GM12892 (cell line): Measurements from ENCODE around the gene TMEM81.

Experiments used
- DNase-seq: peaks from one replicate; pipeline ENCODE4 v3.0.0; 2011; ENCODE audit not compliant: insufficient read length
- FAIRE-seq: peaks from 2 replicates; lab custom pipeline; 2011; peaks lifted over from hg19 to GRCh38; lab: Jason Lieb, UNC
- POLR2A ChIP-seq: IDR thresholded peaks from 2 replicates; pipeline ENCODE4 v1.6.1; 2011; ENCODE audit warnings: low read depth, low read length, control low read depth
- POLR2AphosphoS5 ChIP-seq: IDR thresholded peaks from 2 replicates; pipeline ENCODE4 v1.6.1; 2011; ENCODE audit warnings: low read depth, low read length, control low read depth
- TAF1 ChIP-seq: IDR thresholded peaks from 2 replicates; pipeline ENCODE4 v1.6.1; 2011; ENCODE audit warnings: low read depth, mild to moderate bottlenecking, control low read depth, low read length, borderline replicate concordance

Gene TMEM81

GRCh38 chr1:205064741-205065316 lies 19.4 kb downstream of the TMEM81 start:
- FAIRE-seq (no peak), DNase-seq (no peak)
- TF ChIP-seq POLR2A (no peak), TAF1 (no peak), POLR2AphosphoS5 (no peak)

- no peak for DNase-seq
- TF ChIP-seq POLR2AphosphoS5: no peak
- no peak for TF ChIP-seq TAF1
- TF ChIP-seq POLR2A: no peak
- FAIRE-seq: no peak
These were observed 20.0 kb downstream of the TMEM81 start for GRCh38 chr1:205064301-205064700.

GRCh38 chr1:205062895-205063294 lies 21.4 kb downstream of the TMEM81 start:
- TF ChIP-seq POLR2A (no peak), TAF1 (no peak), POLR2AphosphoS5 (no peak)
- DNase-seq (no peak), FAIRE-seq (no peak)

- DNase-seq (no peak), FAIRE-seq (no peak)
- TF ChIP-seq POLR2AphosphoS5 (no peak), TAF1 (no peak), POLR2A (no peak)
These were observed 21.9 kb downstream of the TMEM81 start for GRCh38 chr1:205062319-205062718.

GRCh38 chr1:205061665-205062069 lies 22.6 kb downstream of the TMEM81 start:
- no peak for TF ChIP-seq TAF1
- no peak for TF ChIP-seq POLR2AphosphoS5
- TF ChIP-seq POLR2A: no peak
- peak; percentile 71 for DNase-seq
- peak; percentile 85 for FAIRE-seq

GRCh38 chr1:205061227-205061626 lies 23.0 kb downstream of the TMEM81 start:
- no peak for FAIRE-seq
- DNase-seq: no peak
- TF ChIP-seq POLR2AphosphoS5 (no peak), TAF1 (no peak), POLR2A (no peak)

- TF ChIP-seq POLR2AphosphoS5 (no peak), TAF1 (no peak), POLR2A (no peak)
- no peak for FAIRE-seq
- DNase-seq: no peak
These were observed 23.5 kb downstream of the TMEM81 start for GRCh38 chr1:205060746-205061145.

- TF ChIP-seq TAF1 (no peak), POLR2AphosphoS5 (no peak), POLR2A (no peak)
- FAIRE-seq: no peak
These were observed 24.6 kb downstream of the TMEM81 start for GRCh38 chr1:205059660-205060059.

GRCh38 chr1:205058853-205059252 lies 25.4 kb downstream of the TMEM81 start:
- DNase-seq: no peak
- no peak for FAIRE-seq
- TF ChIP-seq POLR2AphosphoS5: no peak
- TF ChIP-seq POLR2A: no peak
- no peak for TF ChIP-seq TAF1

More at GRCh38 chr1:205059660-205060059, 24.6 kb downstream of the TMEM81 start:
- DNase-seq: no peak

- TF ChIP-seq TAF1: no peak
- no peak for TF ChIP-seq POLR2AphosphoS5
- no peak for TF ChIP-seq POLR2A
- no peak for FAIRE-seq
- no peak for DNase-seq
These were observed 26.3 kb downstream of the TMEM81 start for GRCh38 chr1:205057808-205058575.

- no peak for FAIRE-seq
- TF ChIP-seq TAF1 (no peak), POLR2A (no peak), POLR2AphosphoS5 (no peak)
- DNase-seq: no peak
These were observed 27.2 kb downstream of the TMEM81 start for GRCh38 chr1:205056956-205057568.

GRCh38 chr1:205056188-205056611 lies 28.1 kb downstream of the TMEM81 start:
- DNase-seq (no peak), FAIRE-seq (no peak)
- TF ChIP-seq POLR2A: no peak
- TF ChIP-seq POLR2AphosphoS5: no peak
- TF ChIP-seq TAF1: no peak
